WI38 (cell line): Measurements from ENCODE around the gene ZNF30.

Experiments used
- H3K4me3 ChIP-seq: 2 replicates; pipeline ENCODE4 v1.5.1; 2011; ENCODE audit warnings: low read depth, mild to moderate bottlenecking, control low read depth, low read length
- TF ChIP-seq, protein P1 (sequence below): IDR thresholded peaks from 2 replicates; pipeline ENCODE4 v1.5.1; 2012; ENCODE audit warnings: low read depth, mild to moderate bottlenecking, control low read depth, low read length

ZNF30 gene

DNA sequence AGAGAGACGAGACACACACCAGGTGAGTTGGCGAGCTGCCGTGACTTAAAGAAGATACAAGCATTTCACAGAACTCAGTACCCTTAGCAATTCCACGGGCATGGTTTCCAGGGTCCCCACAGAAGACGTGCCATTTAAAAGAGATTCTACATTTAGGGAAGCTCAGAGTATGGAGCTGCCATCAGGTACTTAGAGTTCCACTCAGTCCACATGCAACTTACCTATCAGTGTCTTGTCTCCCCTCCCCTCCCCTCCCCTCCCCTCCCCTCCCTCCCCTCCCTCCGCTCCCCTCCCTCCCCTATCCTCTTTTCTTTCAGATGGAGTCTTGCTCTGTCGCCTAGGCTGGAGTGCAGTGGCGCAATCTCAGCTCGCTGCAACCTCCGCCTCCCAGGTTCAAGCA, 12.2 kb downstream of the ZNF30 start:
- TF ChIP-seq, protein P1, sequence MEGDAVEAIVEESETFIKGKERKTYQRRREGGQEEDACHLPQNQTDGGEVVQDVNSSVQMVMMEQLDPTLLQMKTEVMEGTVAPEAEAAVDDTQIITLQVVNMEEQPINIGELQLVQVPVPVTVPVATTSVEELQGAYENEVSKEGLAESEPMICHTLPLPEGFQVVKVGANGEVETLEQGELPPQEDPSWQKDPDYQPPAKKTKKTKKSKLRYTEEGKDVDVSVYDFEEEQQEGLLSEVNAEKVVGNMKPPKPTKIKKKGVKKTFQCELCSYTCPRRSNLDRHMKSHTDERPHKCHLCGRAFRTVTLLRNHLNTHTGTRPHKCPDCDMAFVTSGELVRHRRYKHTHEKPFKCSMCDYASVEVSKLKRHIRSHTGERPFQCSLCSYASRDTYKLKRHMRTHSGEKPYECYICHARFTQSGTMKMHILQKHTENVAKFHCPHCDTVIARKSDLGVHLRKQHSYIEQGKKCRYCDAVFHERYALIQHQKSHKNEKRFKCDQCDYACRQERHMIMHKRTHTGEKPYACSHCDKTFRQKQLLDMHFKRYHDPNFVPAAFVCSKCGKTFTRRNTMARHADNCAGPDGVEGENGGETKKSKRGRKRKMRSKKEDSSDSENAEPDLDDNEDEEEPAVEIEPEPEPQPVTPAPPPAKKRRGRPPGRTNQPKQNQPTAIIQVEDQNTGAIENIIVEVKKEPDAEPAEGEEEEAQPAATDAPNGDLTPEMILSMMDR: no peak
- H3K4me3 ChIP-seq: no peak overlapping the region

DNA sequence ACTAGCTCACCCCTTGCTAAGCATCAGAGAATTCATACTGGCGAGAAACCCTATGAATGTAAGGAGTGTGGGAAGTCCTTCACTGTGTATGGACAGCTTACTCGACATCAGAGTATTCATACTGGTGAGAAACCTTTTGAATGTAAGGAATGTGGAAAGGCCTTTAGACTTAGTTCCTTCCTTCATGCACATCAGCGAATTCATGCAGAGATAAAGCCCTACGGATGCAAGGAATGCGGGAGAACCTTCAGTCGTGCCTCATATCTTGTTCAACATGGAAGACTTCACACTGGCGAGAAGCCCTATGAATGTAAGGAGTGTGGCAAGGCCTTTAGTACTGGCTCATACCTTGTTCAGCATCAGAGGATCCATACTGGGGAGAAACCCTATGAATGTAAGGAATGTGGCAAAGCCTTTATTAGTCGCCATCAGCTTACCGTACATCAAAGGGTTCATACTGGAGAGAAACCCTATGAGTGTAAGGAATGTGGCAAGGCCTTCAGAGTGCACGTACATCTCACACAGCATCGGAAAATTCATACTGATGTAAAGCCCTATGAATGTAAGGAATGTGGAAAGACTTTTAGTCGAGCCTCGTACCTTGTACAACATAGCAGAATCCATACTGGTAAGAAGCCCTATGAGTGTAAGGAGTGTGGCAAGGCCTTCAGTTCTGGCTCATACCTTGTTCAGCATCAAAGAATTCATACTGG, 17.3 kb downstream of the ZNF30 start:
- H3K4me3 ChIP-seq: no peak overlapping the region
- TF ChIP-seq, protein P1: no peak

DNA sequence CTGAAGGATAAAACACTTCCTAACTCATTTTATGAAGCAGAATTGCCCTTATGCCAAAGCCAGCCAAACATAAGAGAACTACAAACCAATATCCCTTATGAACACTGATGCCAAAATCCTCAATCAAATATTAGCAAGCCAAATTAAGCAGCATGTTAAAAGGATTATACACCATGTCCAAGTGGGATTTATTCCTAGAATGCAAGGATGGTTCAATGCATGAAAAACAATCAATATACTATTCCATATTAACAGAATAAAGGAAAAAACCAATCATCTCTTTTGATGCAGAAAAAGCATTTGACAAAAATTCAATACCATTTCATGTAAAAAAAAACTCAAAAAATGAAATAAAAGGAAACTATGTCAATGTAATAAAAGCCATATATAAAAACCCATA, 26.4 kb downstream of the ZNF30 start:
- no peak overlapping the region for H3K4me3 ChIP-seq
- TF ChIP-seq, protein P1: no peak

DNA sequence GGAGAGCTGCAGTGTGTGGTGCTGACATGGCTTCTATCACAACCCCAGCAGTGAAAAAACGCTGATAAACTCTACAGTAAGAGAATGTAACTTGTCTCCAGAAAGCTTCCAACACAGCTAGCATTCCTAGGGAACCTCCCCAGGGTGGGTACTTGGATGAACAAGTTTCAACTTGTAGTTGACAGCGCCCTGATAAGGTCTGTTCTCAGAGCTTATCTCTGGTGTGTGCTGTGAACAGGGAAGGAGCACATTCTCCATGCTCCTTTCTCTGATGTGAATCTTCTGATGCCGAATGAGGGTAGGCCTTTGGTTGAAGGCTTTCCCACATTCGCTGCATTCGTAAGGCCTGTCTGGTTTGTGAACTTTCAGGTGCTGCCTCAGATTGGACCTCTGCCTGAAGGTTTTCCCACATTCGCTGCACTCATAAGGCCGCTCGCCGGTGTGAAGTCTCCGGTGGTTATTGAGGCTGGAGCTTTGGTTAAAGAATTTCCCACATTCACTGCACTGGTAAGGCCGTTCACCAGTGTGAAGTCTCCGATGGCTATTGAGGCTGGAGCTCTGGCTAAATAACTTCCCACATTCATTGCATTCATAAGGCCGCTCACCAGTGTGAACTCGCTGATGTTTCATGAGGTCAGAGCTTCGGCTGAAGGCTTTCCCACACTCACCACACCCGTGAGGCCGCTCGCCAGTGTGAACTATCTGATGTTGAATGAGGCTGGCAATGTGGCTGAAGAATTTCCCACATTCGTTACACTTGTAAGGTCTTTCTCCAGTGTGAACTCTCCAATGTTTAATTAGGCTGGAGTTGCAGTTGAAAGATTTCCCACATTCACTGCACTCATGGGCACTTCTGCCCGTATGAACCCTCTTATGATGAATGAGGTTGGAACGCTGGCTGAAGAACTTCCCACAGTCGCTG, 31.4 kb downstream of the ZNF30 start:
- TF ChIP-seq, protein P1: no peak
- no peak overlapping the region for H3K4me3 ChIP-seq

DNA sequence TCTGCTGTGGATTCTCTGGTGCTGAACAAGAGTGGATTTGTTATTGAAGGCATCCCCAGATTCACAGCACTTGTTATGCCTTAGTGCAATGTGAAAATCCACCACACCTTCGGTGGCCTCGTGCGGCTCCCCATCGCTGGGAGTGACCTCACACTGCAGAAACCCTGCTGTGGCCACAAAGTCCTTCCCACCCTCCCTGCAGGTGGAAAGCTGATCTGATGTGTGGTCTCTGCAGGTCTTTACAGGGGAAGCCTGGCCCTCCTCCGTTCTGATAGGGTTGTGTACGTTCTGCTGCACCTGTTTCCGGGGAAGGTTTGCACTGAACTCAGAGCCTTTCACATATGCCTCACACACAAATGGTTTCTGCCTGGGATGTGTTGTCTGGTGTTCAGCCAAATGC, 32.3 kb downstream of the ZNF30 start:
- no peak overlapping the region for H3K4me3 ChIP-seq
- TF ChIP-seq, protein P1: no peak

DNA sequence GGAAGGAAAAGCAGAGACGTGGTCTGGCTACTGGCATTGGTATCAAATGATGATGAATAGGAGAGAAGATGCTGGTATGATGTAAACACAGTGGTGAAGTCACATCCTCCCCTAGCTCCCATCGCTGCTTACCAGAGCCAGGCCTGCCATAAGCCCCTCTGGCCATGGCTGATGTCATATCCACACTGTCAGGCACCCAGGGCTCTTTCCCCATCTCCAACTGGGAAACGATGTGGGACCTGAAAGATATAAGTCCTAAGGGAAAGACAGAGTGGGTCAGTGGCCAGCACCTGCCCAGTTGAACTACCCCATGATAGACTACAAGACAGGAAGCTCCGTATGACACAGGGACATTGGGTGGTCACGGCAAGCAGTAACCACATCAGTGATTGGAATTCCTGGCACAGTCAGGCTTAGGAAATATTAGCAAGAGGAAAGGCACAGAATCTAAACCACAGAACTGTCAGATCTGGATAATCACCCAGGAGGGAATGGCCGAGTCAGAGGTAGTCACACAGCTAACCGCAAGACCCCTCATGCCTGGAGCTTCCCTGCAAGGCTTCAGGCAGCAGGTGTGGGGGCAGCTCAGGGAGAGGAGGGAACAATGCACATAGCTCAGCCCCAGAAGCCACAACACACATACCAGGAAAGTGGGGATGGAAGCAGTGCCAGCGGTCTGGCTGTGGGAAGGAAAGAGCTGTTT, 33.6 kb downstream of the ZNF30 start:
- TF ChIP-seq, protein P1: no peak
- no peak overlapping the region for H3K4me3 ChIP-seq
